T47D (cell line): ENCODE data around the gene TBL1X.
"Not testable (repeated sequence)": the region's sequence is repeated elsewhere in the genome, so short reads cannot be mapped to it uniquely, and the experiment has no call there.

ENCODE experiments used
- DNase-seq, 2 experiments: peaks; one replicate each; pipeline versions ENCODE4 v3.0.0 to v3.0.0-alpha.2; 2011 to 2012; ENCODE audit warnings: low read depth in 1 of 2, low spot score in 1 of 2
- JUND ChIP-seq: IDR thresholded peaks from 2 replicates; pipeline ENCODE4 v1.6.1; 2012; ENCODE audit warnings: low read depth
- in situ Hi-C: cut with HindIII; loops from 2 replicates; pipeline ENCODE4 v1.10.0; 2016; ENCODE audit warnings: low sequenced_read_pairs, low pct_unique_long_range_greater_than_20kb

The TBL1X gene

GRCh38 chrX:9466124-9466495 lies 1.3 kb downstream of the TBL1X start:
- peak; percentile 27 to 43 for DNase-seq
- in situ Hi-C loops: no loop called here
- no peak for TF ChIP-seq JUND

GRCh38 chrX:9466736-9467135 lies 1.9 kb downstream of the TBL1X start:
- no peak for TF ChIP-seq JUND
- in situ Hi-C loops: no loop called here
- DNase-seq: no peak

DNA sequence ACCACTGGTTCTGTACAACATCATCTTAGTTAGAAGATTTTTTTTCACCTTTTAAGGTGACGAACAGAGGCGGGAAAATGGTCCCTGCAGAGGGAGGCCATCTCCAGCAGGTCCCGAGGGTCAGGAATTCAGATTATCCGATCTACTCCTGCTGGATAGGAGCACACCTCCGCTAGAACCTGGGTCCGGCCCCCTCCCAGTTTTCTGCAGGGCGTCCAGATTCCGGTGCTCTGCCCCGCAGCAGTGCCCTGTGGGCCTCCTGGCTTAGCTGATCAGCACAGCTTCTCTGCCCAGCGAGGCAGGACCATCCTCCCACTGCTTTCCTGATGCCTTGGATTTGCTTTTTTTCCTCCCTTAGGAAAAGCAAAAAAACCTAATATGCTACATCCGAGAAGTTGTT lies 2.3 kb downstream of the TBL1X start:
- in situ Hi-C loops: no loop called here

GRCh38 chrX:9467751-9468150 lies 2.9 kb downstream of the TBL1X start:
- TF ChIP-seq JUND: no peak
- no peak for DNase-seq
- in situ Hi-C loops: no loop called here

More for the DNA sequence above, 2.3 kb downstream of the TBL1X start:
- no peak for DNase-seq
- no peak for TF ChIP-seq JUND

- no peak for TF ChIP-seq JUND
- in situ Hi-C loops: no loop called here
- DNase-seq: no peak
Observed at GRCh38 chrX:9471571-9471985, 6.7 kb downstream of the TBL1X start.

GRCh38 chrX:9473708-9474107 lies 8.8 kb downstream of the TBL1X start:
- no peak for TF ChIP-seq JUND
- in situ Hi-C loops: no loop called here

GRCh38 chrX:9475417-9475816 lies 10.6 kb downstream of the TBL1X start:
- DNase-seq, in situ Hi-C loops: not testable (repeated sequence)

More at GRCh38 chrX:9473708-9474107, 8.8 kb downstream of the TBL1X start:
- DNase-seq: no peak

DNA sequence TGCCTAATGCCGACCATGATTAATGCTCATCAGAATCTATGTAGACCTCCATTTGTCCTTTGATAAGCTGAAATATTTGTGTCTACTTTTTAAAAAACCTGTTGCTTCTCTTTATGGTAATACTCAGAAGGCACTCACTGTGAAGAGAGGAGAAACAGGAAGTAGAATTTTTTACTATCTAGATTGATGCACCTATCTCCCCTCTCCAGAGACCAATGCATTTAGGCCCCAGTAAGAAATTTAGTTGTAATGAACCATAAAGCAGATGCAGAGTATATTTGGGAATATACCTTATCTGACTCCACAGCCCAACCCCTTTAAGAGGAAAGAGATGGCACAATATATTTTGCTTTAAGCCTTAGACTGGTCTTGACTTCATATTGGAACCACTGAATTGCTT lies 11.1 kb downstream of the TBL1X start:
- no peak for TF ChIP-seq JUND
- in situ Hi-C loops: no loop called here
- DNase-seq: no peak

DNA sequence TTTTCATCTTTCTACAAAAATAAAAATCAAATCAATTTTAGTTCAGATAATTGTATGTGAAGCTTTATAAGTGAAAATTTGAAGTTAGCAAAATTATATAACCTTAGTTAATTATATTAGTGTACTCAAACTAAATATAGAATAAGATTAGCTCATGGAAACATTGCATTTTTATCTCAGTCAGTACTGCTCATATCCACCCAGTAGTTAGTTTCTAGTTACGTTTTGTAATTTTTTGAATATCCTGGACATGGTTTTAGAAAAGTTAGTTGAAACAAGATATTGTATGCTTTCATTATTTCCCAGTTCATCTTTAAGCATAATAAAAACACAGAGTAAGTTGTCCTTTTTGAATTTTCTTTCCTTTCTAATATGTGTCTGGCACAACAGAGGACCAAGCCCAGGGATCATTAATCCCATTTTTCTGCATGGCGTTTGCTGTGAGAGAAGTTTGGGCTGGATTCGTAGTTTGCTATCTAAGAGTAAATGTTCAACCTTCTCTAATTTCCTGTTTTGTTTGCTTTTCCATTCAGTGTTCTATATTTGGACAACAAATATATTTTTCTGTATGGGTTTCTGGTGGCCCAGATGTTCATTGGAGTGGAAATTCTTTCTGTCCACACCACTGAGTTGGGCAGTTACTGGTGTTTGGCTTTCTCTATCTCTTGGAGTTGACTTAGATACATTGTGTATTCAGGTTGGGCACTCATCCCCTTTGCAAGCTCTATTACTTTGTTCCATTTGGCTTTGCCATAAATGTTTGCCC lies 12.1 kb downstream of the TBL1X start:
- no peak for TF ChIP-seq JUND
- in situ Hi-C loops: no loop called here
- DNase-seq: no peak

- DNase-seq: no peak
- in situ Hi-C loops: no loop called here
- no peak for TF ChIP-seq JUND
Observed at GRCh38 chrX:9482408-9482807, 17.6 kb downstream of the TBL1X start.

DNA sequence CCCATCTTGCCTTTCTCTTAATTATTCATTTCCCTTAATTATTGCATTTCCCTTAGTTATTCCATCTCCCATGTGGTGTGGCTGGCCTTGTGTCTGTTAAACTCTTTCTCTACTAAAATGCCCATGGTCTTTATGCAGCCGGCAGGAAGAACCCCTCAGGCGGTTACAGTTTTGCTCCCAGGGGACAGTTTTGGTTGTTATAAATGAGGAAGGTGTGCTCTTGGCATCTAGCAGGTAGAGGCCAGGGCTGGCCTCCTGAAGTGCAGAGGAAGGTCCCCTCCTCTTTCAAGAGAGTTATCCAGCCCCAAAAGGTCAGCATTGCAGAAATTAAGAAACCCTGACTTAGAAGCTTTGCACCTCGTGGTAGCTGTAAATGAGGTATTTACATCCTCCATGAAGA lies 18.0 kb downstream of the TBL1X start:
- in situ Hi-C loops: no loop called here
- no peak for DNase-seq
- TF ChIP-seq JUND: no peak

DNA sequence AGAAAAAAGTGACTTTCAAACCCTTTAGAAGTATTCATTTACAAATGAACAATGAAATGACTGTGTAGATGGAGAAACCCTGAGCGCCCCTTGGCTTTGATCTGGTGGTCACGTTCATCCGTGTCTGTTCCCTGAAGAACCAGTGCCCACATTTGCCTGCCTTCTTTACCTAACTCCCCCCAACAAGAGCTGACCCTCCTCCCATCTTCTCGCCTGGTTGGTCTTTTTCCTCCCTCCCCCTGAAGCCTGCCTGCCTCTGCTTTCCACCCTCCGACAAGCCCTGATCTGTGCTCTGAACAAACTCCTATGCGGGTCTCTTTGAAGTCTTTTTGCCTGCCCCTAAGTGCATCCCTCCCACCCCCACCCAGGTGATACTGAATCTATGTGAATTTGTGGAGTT lies 18.5 kb downstream of the TBL1X start:
- no peak for TF ChIP-seq JUND
- no peak for DNase-seq
- in situ Hi-C loops: no loop called here

DNA sequence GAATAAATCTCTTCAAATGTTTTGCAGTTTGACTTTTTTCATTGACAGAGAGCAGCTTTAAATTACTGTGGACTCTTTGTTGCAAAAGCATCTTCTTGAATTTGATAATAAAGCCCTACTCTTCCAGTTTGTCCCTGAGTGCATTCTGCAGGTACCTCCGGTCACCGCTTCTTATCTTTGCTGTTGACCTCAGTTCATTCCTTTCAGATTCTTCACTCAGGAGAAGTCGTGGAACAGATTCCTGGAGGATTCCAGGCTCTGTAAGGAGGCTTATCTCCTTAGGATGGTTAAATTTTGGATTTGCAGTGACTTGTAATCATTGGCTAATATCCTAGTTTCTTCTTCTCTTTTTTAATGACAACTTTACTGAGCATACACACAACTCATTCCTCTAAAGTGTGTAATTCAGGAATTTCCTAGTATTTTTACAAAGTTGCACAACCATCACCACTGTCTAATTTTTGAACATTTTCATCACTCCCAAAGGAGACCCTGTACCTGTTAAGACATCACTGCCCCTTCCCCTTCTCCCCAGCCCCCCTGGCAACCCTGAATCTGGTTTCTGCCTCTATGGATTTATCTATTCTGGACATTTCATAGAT lies 22.0 kb downstream of the TBL1X start:
- in situ Hi-C loops: no loop called here
- TF ChIP-seq JUND: no peak
- no peak for DNase-seq

DNA sequence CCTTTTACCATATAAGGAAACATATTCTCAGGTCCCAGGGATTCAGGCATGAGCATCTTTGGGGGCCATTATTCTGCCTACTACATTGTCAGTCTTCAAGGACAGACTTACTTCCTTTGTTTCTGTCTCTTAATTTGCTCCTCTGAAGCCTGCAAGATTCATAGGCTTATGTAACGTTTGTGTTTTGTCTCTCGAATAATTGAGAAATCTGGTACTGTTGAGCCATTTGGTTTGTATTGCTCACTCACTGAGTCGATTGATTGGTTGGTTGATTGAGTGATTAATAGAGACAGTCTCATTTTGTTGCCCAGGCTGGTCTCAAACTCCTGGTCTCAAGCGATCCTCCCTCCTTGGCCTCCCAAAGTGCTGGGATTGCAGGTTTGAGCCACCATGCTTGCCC lies 23.7 kb downstream of the TBL1X start:
- no peak for TF ChIP-seq JUND
- DNase-seq: no peak
- in situ Hi-C loops: no loop called here
